DMS153 treated with DMSO at 0.1 percent for 48 hours (cell line): ENCODE results near the gene AUTS2.

ENCODE experiments used
- DNase-seq: peaks from one replicate; lab custom pipeline; 2025; ENCODE audit not compliant: unreplicated experiment; lab: John Stamatoyannopoulos, UW

Gene AUTS2

GRCh38 chr7:69922026-69922803, 323.9 kb downstream of the AUTS2 start:
- no peak for DNase-seq

- DNase-seq: no peak
These were observed 329.2 kb downstream of the AUTS2 start for GRCh38 chr7:69927461-69927860.

- DNase-seq: no peak
These were observed 330.3 kb downstream of the AUTS2 start for GRCh38 chr7:69928621-69929020.

GRCh38 chr7:69929622-69930021, 331.3 kb downstream of the AUTS2 start:
- DNase-seq: no peak

- DNase-seq: peak; percentile 56
These were observed 333.9 kb downstream of the AUTS2 start for GRCh38 chr7:69932034-69932628.

GRCh38 chr7:69934144-69934903, 336.0 kb downstream of the AUTS2 start:
- DNase-seq: peak; percentile 77

GRCh38 chr7:69935107-69935506, 336.8 kb downstream of the AUTS2 start:
- DNase-seq: no peak

GRCh38 chr7:69937097-69937496, 338.8 kb downstream of the AUTS2 start:
- DNase-seq: no peak

GRCh38 chr7:69939317-69939716, 341.0 kb downstream of the AUTS2 start:
- no peak for DNase-seq

GRCh38 chr7:69941077-69941651, 342.9 kb downstream of the AUTS2 start:
- no peak for DNase-seq

GRCh38 chr7:69942573-69942972, 344.3 kb downstream of the AUTS2 start:
- no peak for DNase-seq

GRCh38 chr7:69946901-69947300, 348.6 kb downstream of the AUTS2 start:
- no peak for DNase-seq

GRCh38 chr7:69947998-69948397, 349.7 kb downstream of the AUTS2 start:
- no peak for DNase-seq

- no peak for DNase-seq
These were observed 350.8 kb downstream of the AUTS2 start for GRCh38 chr7:69949122-69949521.

GRCh38 chr7:69951458-69951857, 353.2 kb downstream of the AUTS2 start:
- DNase-seq: no peak

GRCh38 chr7:69953136-69954067, 355.1 kb downstream of the AUTS2 start:
- DNase-seq: no peak

GRCh38 chr7:69956541-69956940, 358.3 kb downstream of the AUTS2 start:
- DNase-seq: no peak

- no peak for DNase-seq
These were observed 359.4 kb downstream of the AUTS2 start for GRCh38 chr7:69957661-69958060.

- no peak for DNase-seq
These were observed 361.7 kb downstream of the AUTS2 start for GRCh38 chr7:69959789-69960499.

GRCh38 chr7:69961436-69961835, 363.2 kb downstream of the AUTS2 start:
- DNase-seq: no peak
